Uterus (tissue), 2 donors: ENCODE data around the gene ACTL9.
"Not testable (repeated sequence)": the region's sequence is repeated elsewhere in the genome, so short reads cannot be mapped to it uniquely, and the experiment has no call there.

Source experiments
- POLR2A ChIP-seq, 2 donors: fragments of 450-650 bp; IDR thresholded peaks; one replicate each; pipeline ENCODE4 v1.6.1; 2016; ENCODE audit warnings: antibody characterized with exemption in 2 of 2, mild to moderate bottlenecking in 1 of 2, moderate library complexity in 1 of 2
- TF ChIP-seq, protein P1 (sequence below), 4 experiments: fragments of 200-600 bp in 2 of 4; fragments of 450-650 bp in 2 of 4; sonication (generic) in 2 of 4; IDR thresholded peaks; one replicate each; pipeline ENCODE4 v1.5.1; 2016 to 2019; ENCODE audit warnings: antibody characterized with exemption in 4 of 4, mild to moderate bottlenecking in 2 of 4, moderate library complexity in 1 of 4

GRCh38 chr19:8739291-8740065, 40.9 kb upstream of the ACTL9 start:
- TF ChIP-seq, protein P1, sequence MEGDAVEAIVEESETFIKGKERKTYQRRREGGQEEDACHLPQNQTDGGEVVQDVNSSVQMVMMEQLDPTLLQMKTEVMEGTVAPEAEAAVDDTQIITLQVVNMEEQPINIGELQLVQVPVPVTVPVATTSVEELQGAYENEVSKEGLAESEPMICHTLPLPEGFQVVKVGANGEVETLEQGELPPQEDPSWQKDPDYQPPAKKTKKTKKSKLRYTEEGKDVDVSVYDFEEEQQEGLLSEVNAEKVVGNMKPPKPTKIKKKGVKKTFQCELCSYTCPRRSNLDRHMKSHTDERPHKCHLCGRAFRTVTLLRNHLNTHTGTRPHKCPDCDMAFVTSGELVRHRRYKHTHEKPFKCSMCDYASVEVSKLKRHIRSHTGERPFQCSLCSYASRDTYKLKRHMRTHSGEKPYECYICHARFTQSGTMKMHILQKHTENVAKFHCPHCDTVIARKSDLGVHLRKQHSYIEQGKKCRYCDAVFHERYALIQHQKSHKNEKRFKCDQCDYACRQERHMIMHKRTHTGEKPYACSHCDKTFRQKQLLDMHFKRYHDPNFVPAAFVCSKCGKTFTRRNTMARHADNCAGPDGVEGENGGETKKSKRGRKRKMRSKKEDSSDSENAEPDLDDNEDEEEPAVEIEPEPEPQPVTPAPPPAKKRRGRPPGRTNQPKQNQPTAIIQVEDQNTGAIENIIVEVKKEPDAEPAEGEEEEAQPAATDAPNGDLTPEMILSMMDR (IDR thresholded peaks at IDR 0.05) = not testable (repeated sequence)
- TF ChIP-seq POLR2A (IDR thresholded peaks at IDR 0.05) = not testable (repeated sequence)
